HG02763 (cell line): ENCODE results near the gene BAG3.

ENCODE experiments used
- ATAC-seq: cut with Tn5 transposase; IDR thresholded peaks from one replicate; pipeline ENCODE4 v1.9.1; 2021; ENCODE audit warnings: mild to moderate bottlenecking, moderate library complexity; ENCODE audit not compliant: unreplicated experiment

Gene BAG3

GRCh38 chr10:119725828-119726675 is 74.9 kb downstream of the BAG3 start, which contains the start of gene INPP5F:
TSS of gene INPP5F (plus strand) at chr10:119726050. CDS start at chr10:119726263, 213 bp downstream.
- ATAC-seq = peak; percentile 84

DNA sequence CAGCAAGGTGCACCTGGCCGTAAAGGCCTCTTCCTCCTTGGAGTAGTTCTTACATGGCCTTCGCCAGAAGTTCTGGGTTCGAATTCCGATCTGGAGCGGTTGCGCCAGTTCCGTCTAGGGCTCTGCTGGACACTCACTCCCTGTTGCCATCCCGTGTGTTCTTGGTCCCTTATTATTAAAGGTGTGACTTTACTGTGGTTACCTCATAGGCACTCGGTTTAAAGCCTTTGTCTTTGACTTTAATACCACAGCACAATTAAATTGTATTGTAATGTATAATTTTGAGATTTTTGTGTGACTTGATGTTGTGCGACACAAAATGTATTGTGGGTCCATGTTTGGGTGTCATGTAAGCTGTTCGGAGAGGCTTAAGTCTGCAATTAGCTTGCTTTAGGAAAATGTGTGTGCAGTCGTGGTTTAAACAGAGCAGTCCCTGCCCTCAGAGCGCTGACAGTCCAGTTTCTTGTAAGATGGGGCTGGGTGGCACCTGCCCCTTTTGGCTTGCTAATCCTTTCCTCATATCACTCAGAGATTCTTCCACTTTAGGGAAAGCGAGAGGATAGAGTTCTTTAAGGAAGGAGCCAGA is 75.6 kb downstream of the BAG3 start:
- no peak for ATAC-seq
